ENCODE measurements around the gene JPH3.

GRCh38 chr16:87704754-87705353 lies 102.5 kb downstream of the JPH3 start:
- TF ChIP-seq CBX3 (IDR thresholded peaks at IDR 0.05; ENCODE audit: borderline replicate concordance, low read depth) (no peak), CREM (IDR thresholded peaks at IDR 0.05; ENCODE audit: low read depth) (no peak), POLR2A (IDR thresholded peaks at IDR 0.05; ENCODE audit: low read depth, low read length) (no peak), CHD2 (IDR thresholded peaks at IDR 0.05; ENCODE audit: borderline replicate concordance, low read depth, low read length) (no peak), BRCA1 (IDR thresholded peaks at IDR 0.05; ENCODE audit: low read depth, low read length) (no peak), CTCF (IDR thresholded peaks at IDR 0.05 in 2 of 3, conservative IDR thresholded peaks at IDR 0.05 in 1 of 3; ENCODE audit: control insufficient read depth in 2 of 3, extremely low read depth in 1 of 3, insufficient read depth in 1 of 3, low read depth in 3 of 3, low read length in 3 of 3) (no peak)

Data from GM12878 (cell line).